Testis (tissue), 3 donors: Measurements from ENCODE around the gene ZBTB17. TPM values are rescaled to one million over a fixed set of nuclear protein-coding genes. Genes with fewer than 3 reads are reported as not detected.
"Not testable (repeated sequence)": the region's sequence is repeated elsewhere in the genome, so short reads cannot be mapped to it uniquely, and the experiment has no call there.

Experiments used
- DNase-seq: peaks from one replicate; pipeline ENCODE4 v3.0.0-alpha.2; 2019
- H3K27ac ChIP-seq, 2 donors: fragments of 200-600 bp; sonication (generic); one replicate each; pipeline ENCODE4 v1.5.1; 2019
- H3K27me3 ChIP-seq: fragments of 200-600 bp; sonication (generic); one replicate; pipeline ENCODE4 v1.5.1; 2019
- H3K36me3 ChIP-seq: fragments of 200-600 bp; sonication (generic); one replicate; pipeline ENCODE4 v1.5.1; 2017; ENCODE audit warnings: low read depth; ENCODE audit errors: missing control alignments
- H3K4me1 ChIP-seq: fragments of 200-600 bp; sonication (generic); one replicate; pipeline ENCODE4 v1.5.1; 2019
- H3K4me3 ChIP-seq, 2 donors: fragments of 200-600 bp; sonication (generic); one replicate each; pipeline ENCODE4 v1.5.1; 2017 to 2019
- H3K9me3 ChIP-seq: fragments of 200-600 bp; sonication (generic); one replicate; pipeline ENCODE4 v1.5.1; 2017
- CTCF ChIP-seq, 3 experiments: fragments of 450-650 bp in 2 of 3; fragments of 200-600 bp in 1 of 3; sonication (generic) in 1 of 3; IDR thresholded peaks; one replicate each; pipeline ENCODE4 v1.5.1; 2016 to 2019; ENCODE audit warnings: antibody characterized with exemption in 3 of 3, mild to moderate bottlenecking in 2 of 3, moderate library complexity in 1 of 3
- POLR2A ChIP-seq: fragments of 450-650 bp; IDR thresholded peaks from one replicate; pipeline ENCODE4 v1.6.1; 2017; ENCODE audit warnings: antibody characterized with exemption, mild to moderate bottlenecking, moderate library complexity
- WGBS, 2 donors: methylation state at CpG; one replicate each; pipeline ENCODE4 v1.1.5; 2018; 5-methylcytosine and 5-hydroxymethylcytosine counted together
- intact Hi-C: fragments of 100-400 bp; cut with DNase I; formaldehyde crosslinking; loops from one replicate; pipeline ENCODE4 v1.15.1; 2023; ENCODE audit warnings: low total_unique reads
- polyA plus RNA-seq: library from polyadenylated mRNA; stranded (reverse); fragments of 350-450 nt; fragmentation: Illumina TruSeq; extraction: RNeasy Lipid Tissue Mini Kit (QIAGEN cat#74804); gene quantifications from one replicate; pipeline ENCODE4 v1.2.3, GENCODE V29; 2014; ENCODE audit warnings: low read depth, low replicate concordance; ENCODE audit not compliant: insufficient read depth
- total RNA-seq, 2 donors: library from RNA; depleted of rRNA; stranded (reverse); fragments of >200 nt; gene quantifications; one replicate each; pipeline ENCODE4 v1.2.3, GENCODE V29; 2016

Gene ZBTB17
- total and polyA plus RNA-seq, 3 donors from 2014 or later, result 53.6 to 65.8 (median 60.2) TPM

- Histone ChIP-seq H3K9me3 (no peaks in the 10 kb centered on the region), H3K4me3 (no peak overlapping the region), H3K36me3 (no peaks in the 10 kb centered on the region), H3K27ac (no peak overlapping the region), H3K4me1 (peaks cover 8% of the 10 kb centered on the region), H3K27me3 (no peaks in the 10 kb centered on the region)
- WGBS, 2 donors, result 83 to 91% methylated on average over 6 of the region's 6 CpGs
- no peak for DNase-seq
- intact Hi-C loops, result no loop called here
- no peak for TF ChIP-seq CTCF (IDR thresholded peaks at IDR 0.05)
- no peak for TF ChIP-seq POLR2A
These were observed 31.9 kb upstream of the ZBTB17 start for GRCh38 chr1:16007671-16008341.

- Histone ChIP-seq H3K27me3 (no peaks in the 10 kb centered on the region), H3K4me1 (no peaks in the 10 kb centered on the region), H3K27ac (no peak overlapping the region), H3K4me3 (no peak overlapping the region), H3K36me3 (no peaks in the 10 kb centered on the region), H3K9me3 (no peaks in the 10 kb centered on the region)
- intact Hi-C loops, result no loop called here
- TF ChIP-seq POLR2A (no peak), CTCF (IDR thresholded peaks at IDR 0.05) (no peak)
- WGBS, 2 donors, result 58 to 77% methylated on average over 6 to 9 of the region's 9 CpGs
- DNase-seq, result no peak
These were observed 30.9 kb upstream of the ZBTB17 start for GRCh38 chr1:16006552-16007485.

GRCh38 chr1:16006010-16006409, 30.1 kb upstream of the ZBTB17 start:
- H3K27me3 ChIP-seq, result no peaks in the 10 kb centered on the region
- no peaks in the 10 kb centered on the region for H3K9me3 ChIP-seq
- intact Hi-C loops, result no loop called here
- TF ChIP-seq CTCF (IDR thresholded peaks at IDR 0.05) (no peak), POLR2A (no peak)
- H3K4me3 ChIP-seq, result no peak overlapping the region
- H3K27ac ChIP-seq, result no peak overlapping the region
- 85 to 89% methylated on average over 7 to 10 of the region's 11 CpGs for WGBS, 2 donors
- no peak for DNase-seq
- H3K36me3 ChIP-seq, result no peaks in the 10 kb centered on the region
- no peaks in the 10 kb centered on the region for H3K4me1 ChIP-seq

GRCh38 chr1:16005597-16005996, 29.7 kb upstream of the ZBTB17 start:
- H3K4me1 ChIP-seq, result no peaks in the 10 kb centered on the region
- H3K27ac ChIP-seq, result no peak overlapping the region
- intact Hi-C loops, result no loop called here
- H3K36me3 ChIP-seq, result no peaks in the 10 kb centered on the region
- no peak for DNase-seq
- H3K27me3 ChIP-seq, result no peaks in the 10 kb centered on the region
- H3K4me3 ChIP-seq, result no peak overlapping the region
- no peaks in the 10 kb centered on the region for H3K9me3 ChIP-seq
- 88 to 94% methylated on average over 3 to 5 of the region's 5 CpGs for WGBS, 2 donors
- TF ChIP-seq POLR2A (no peak), CTCF (IDR thresholded peaks at IDR 0.05) (no peak)

- H3K36me3 ChIP-seq, H3K27ac ChIP-seq, H3K4me1 ChIP-seq, intact Hi-C loops, H3K4me3 ChIP-seq, DNase-seq, H3K9me3 ChIP-seq, H3K27me3 ChIP-seq: not testable (repeated sequence)
- 87 to 95% methylated on average over 8 to 10 of the region's 10 CpGs for WGBS, 2 donors
These were observed 25.4 kb upstream of the ZBTB17 start for GRCh38 chr1:16001274-16001673.
